ENCODE measurements around the gene AKR1D1. TPM values are rescaled to one million over a fixed set of nuclear protein-coding genes. Genes with fewer than 3 reads are reported as not detected.

AKR1D1 gene
- total RNA-seq, 1 experiment from 2014 or later, result not detected

- no peak overlapping the region for H3K4me3 ChIP-seq (ENCODE audit: low read length)
- no peak overlapping the region for H3K9ac ChIP-seq (ENCODE audit: low read length)
- BruUV-seq (replicated peaks), result no TSS peak
- TF ChIP-seq EZH2 (IDR thresholded peaks at IDR 0.05; ENCODE audit: low read length, unreplicated experiment) (no peak), EZH2phosphoT487 (IDR thresholded peaks at IDR 0.05; ENCODE audit: borderline replicate concordance, low read length) (no peak), CTCF (conservative IDR thresholded peaks at IDR 0.05; ENCODE audit: low read depth, low read length) (no peak)
- H3K9me2 ChIP-seq (replicated peaks; ENCODE audit: low read length), result no peaks in the 10 kb centered on the region
- no peaks in the 10 kb centered on the region for H3K27me3 ChIP-seq (ENCODE audit: low read length)
- intact Hi-C loops (cut with micrococcal nuclease), result no loop called here
- H3K9me3 ChIP-seq (ENCODE audit: low read length), result no peaks in the 10 kb centered on the region
- no peaks in the 10 kb centered on the region for H3K79me2 ChIP-seq (ENCODE audit: low read length)
- DNase-seq (peak; percentile 57), ATAC-seq (no peak)
- POLR2A ChIA-PET (ENCODE audit: unreplicated experiment), result no interaction called here
- no peaks in the 10 kb centered on the region for H4K20me1 ChIP-seq (ENCODE audit: low read length)
- H3F3A ChIP-seq (ENCODE audit: low read length, unreplicated experiment), result no peaks in the 10 kb centered on the region
- CTCF ChIA-PET, result no interaction called here
- H3K4me2 ChIP-seq (ENCODE audit: low read length), result 0 out of 2 replicates have a peak overlapping the region, but pooled peaks have one; percentile 10
- H2AFZ ChIP-seq (ENCODE audit: low read length), result no peak overlapping the region
- H3K36me3 ChIP-seq (ENCODE audit: low read depth, low read length), result no peaks in the 10 kb centered on the region
- H3K27ac ChIP-seq (ENCODE audit: low read length), result peak overlapping the region; percentile 60
- peaks cover 32% of the 10 kb centered on the region for H3K4me1 ChIP-seq (ENCODE audit: insufficient read depth, low read length)
These were observed 1.6 kb downstream of the AKR1D1 start for GRCh38 chr7:138077809-138078208.

- Histone ChIP-seq H3K27ac (ENCODE audit: low read length) (no peak overlapping the region), H3K36me3 (ENCODE audit: low read depth, low read length) (no peaks in the 10 kb centered on the region), H3F3A (ENCODE audit: low read length, unreplicated experiment) (no peaks in the 10 kb centered on the region), H3K27me3 (ENCODE audit: low read length) (no peaks in the 10 kb centered on the region), H3K4me3 (ENCODE audit: low read length) (no peak overlapping the region), H3K9me2 (replicated peaks; ENCODE audit: low read length) (no peaks in the 10 kb centered on the region), H2AFZ (ENCODE audit: low read length) (no peak overlapping the region), H3K4me2 (ENCODE audit: low read length) (no peak overlapping the region), H3K9me3 (ENCODE audit: low read length) (no peaks in the 10 kb centered on the region), H3K9ac (ENCODE audit: low read length) (no peak overlapping the region), H3K4me1 (ENCODE audit: insufficient read depth, low read length) (peaks cover 22% of the 10 kb centered on the region), H4K20me1 (ENCODE audit: low read length) (no peaks in the 10 kb centered on the region), H3K79me2 (ENCODE audit: low read length) (no peaks in the 10 kb centered on the region)
- TF ChIP-seq CTCF (conservative IDR thresholded peaks at IDR 0.05; ENCODE audit: low read depth, low read length) (no peak), EZH2phosphoT487 (IDR thresholded peaks at IDR 0.05; ENCODE audit: borderline replicate concordance, low read length) (no peak), EZH2 (IDR thresholded peaks at IDR 0.05; ENCODE audit: low read length, unreplicated experiment) (no peak)
- CTCF ChIA-PET, result no interaction called here
- DNase-seq, result no peak
- intact Hi-C loops (cut with micrococcal nuclease), result no loop called here
- no peak for ATAC-seq
- no TSS peak for BruUV-seq (replicated peaks)
- POLR2A ChIA-PET (ENCODE audit: unreplicated experiment), result no interaction called here
These were observed 2.9 kb downstream of the AKR1D1 start for GRCh38 chr7:138079137-138079536.

- H3K4me3 ChIP-seq (ENCODE audit: low read length), result no peak overlapping the region
- no peaks in the 10 kb centered on the region for H3K9me2 ChIP-seq (replicated peaks; ENCODE audit: low read length)
- DNase-seq (no peak), ATAC-seq (no peak)
- no peaks in the 10 kb centered on the region for H3K79me2 ChIP-seq (ENCODE audit: low read length)
- H4K20me1 ChIP-seq (ENCODE audit: low read length), result no peaks in the 10 kb centered on the region
- H3K9me3 ChIP-seq (ENCODE audit: low read length), result no peaks in the 10 kb centered on the region
- ChIA-PET POLR2A (ENCODE audit: unreplicated experiment) (no interaction called here), CTCF (no interaction called here)
- intact Hi-C loops (cut with micrococcal nuclease), result no loop called here
- no peak overlapping the region for H3K9ac ChIP-seq (ENCODE audit: low read length)
- H3K4me2 ChIP-seq (ENCODE audit: low read length), result no peak overlapping the region
- no peaks in the 10 kb centered on the region for H3K27me3 ChIP-seq (ENCODE audit: low read length)
- no peaks in the 10 kb centered on the region for H3K36me3 ChIP-seq (ENCODE audit: low read depth, low read length)
- H3F3A ChIP-seq (ENCODE audit: low read length, unreplicated experiment), result no peaks in the 10 kb centered on the region
- H2AFZ ChIP-seq (ENCODE audit: low read length), result no peak overlapping the region
- no TSS peak for BruUV-seq (replicated peaks)
- no peak overlapping the region for H3K27ac ChIP-seq (ENCODE audit: low read length)
- H3K4me1 ChIP-seq (ENCODE audit: insufficient read depth, low read length), result peaks cover 14% of the 10 kb centered on the region
- no peak for TF ChIP-seq EZH2 (IDR thresholded peaks at IDR 0.05; ENCODE audit: low read length, unreplicated experiment)
- no peak for TF ChIP-seq CTCF (conservative IDR thresholded peaks at IDR 0.05; ENCODE audit: low read depth, low read length)
- no peak for TF ChIP-seq EZH2phosphoT487 (IDR thresholded peaks at IDR 0.05; ENCODE audit: borderline replicate concordance, low read length)
These were observed 5.6 kb downstream of the AKR1D1 start for GRCh38 chr7:138081868-138082267.
